Rectal smooth muscle tissue (tissue), 1 donor: ENCODE results near the gene FCHO2.

ENCODE experiments used
- H3K27ac ChIP-seq: one replicate; pipeline ENCODE4 v1.7.0; 2013; ENCODE audit warnings: low read depth, low read length, inconsistent platforms
- H3K27me3 ChIP-seq: one replicate; pipeline ENCODE4 v1.7.0; 2013; ENCODE audit warnings: low read length; ENCODE audit not compliant: control insufficient read depth, insufficient read depth
- H3K36me3 ChIP-seq: one replicate; pipeline ENCODE4 v1.7.0; 2013; ENCODE audit warnings: low read length; ENCODE audit not compliant: control insufficient read depth, insufficient read depth
- H3K4me1 ChIP-seq: one replicate; pipeline ENCODE4 v1.7.0; 2013; ENCODE audit warnings: low read length; ENCODE audit not compliant: control insufficient read depth, insufficient read depth
- H3K4me3 ChIP-seq: one replicate; pipeline ENCODE4 v1.7.0; 2013; ENCODE audit warnings: low read length
- H3K9ac ChIP-seq: one replicate; pipeline ENCODE4 v1.7.0; 2013; ENCODE audit warnings: low read length

FCHO2 gene

DNA sequence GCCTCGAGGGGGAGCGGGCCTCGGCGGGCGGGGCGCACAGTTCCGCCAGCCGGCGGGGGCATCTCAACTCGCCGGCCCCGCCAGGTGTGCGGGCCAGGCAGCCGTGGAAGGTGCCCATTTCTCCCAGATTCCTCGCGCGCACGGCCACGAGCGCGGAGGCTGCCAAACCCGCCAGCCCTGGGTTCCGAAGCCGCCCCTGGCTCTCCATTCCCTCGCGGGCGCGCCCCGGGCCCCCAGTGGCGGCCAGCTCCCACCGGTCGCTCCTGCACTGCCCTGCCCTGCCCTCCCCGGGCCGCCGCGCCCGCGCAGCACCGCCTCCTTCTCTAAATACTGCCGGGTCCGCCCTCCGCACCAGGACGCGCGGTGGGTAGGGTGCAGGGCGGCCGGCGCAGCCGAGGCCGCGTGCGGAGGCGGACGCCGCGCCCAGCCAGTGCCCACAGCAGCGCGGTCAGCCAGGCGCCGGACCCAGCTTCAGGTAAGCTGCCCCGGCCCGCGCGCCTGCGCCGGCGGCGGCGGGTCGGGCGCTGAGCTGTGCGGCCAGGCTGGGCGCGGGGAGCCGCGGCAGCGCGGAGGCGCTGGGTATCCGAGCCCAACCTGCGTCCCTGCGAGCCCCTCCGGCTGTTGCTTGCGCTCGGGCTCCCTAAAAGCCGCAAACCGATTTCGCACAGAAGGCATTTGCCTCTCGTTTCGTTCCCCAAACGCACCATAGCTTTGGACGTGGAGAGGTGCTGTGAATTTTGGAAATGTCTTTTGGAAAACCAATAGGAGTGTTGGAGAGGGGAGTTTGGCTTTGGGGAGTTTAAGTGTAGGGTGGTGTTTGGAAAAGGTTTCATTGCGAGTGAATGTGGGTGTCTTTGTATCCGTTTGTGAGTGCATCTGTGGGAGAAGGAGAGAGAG lies 164.6 kb downstream of the FCHO2 start, which contains the start of gene TMEM171:
TSS of gene TMEM171 (plus strand) at position 354 of the 897 bp plus-strand sequence. CDS start 2,799 bp downstream, outside the sequence.
- Histone ChIP-seq H3K4me1 (peaks cover 4% of the 10 kb centered on the region), H3K27ac (no peak within 1 kb of the TSS), H3K36me3 (no peaks in the 10 kb centered on the region), H3K27me3 (peaks cover 3% of the 10 kb centered on the region), H3K4me3 (peak within 1 kb of the TSS; percentile 69), H3K9ac (peak within 1 kb of the TSS; percentile 80)

DNA sequence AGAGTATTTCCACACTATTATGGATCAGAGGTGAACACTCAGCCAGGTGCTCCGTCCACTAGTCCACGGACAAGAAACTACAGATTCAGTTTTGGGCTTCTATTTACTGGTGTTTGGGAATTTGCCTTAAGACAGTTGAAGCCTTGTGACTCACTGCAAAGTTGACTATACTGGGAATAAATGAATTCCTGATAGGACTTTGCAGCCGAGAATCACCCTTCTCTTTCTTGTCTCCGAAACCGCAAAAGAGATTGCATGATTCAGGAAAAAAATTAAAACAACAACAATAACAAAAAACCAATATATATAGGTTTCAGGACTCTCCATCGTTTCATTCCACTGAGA lies 165.2 kb downstream of the FCHO2 start:
- Histone ChIP-seq H3K4me3 (peak overlapping the region; percentile 69), H3K4me1 (peaks cover 4% of the 10 kb centered on the region), H3K27ac (no peak overlapping the region), H3K27me3 (peaks cover 3% of the 10 kb centered on the region), H3K9ac (no peak overlapping the region), H3K36me3 (no peaks in the 10 kb centered on the region)

DNA sequence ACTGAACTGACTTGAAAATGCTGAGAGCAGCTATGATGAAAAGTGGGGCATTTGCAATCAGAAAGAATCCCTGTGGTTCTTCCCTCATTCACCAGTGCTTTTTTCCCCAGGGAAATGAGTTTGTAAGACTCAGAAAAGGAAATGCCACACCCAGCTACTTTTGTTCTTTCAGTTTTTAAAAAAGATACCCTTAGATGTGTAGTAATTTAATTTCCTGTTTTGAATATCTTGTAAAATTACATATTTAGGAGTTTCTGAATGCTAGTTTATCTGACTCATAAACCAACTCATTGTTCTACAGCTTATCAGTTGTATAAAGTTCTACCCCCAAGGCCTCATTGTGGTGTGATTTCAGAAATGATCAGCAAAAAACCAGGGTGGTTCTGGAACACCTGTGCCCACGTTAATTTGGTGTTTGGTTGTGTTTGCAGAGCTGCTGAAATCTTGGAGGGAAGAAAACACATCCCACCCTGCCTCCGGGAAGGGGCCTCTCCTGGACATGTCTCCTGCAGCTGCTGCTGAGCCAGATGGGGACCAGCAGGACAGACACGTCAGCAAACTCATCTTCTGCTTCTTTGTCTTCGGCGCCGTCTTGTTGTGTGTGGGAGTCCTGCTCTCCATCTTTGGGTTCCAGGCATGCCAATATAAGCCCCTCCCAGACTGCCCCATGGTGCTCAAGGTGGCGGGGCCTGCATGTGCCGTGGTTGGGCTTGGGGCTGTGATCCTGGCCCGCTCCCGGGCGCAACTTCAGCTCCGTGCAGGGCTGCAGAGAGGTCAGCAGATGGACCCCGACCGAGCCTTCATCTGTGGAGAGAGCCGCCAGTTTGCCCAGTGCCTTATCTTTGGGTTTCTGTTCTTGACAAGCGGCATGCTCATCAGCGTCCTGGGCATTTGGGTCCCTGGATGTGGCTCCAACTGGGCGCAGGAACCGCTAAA lies 167.3 kb downstream of the FCHO2 start:
- Histone ChIP-seq H3K27me3 (peaks cover 3% of the 10 kb centered on the region), H3K27ac (no peak overlapping the region), H3K9ac (no peak overlapping the region), H3K4me1 (peaks cover 4% of the 10 kb centered on the region), H3K4me3 (no peak overlapping the region), H3K36me3 (no peaks in the 10 kb centered on the region)

DNA sequence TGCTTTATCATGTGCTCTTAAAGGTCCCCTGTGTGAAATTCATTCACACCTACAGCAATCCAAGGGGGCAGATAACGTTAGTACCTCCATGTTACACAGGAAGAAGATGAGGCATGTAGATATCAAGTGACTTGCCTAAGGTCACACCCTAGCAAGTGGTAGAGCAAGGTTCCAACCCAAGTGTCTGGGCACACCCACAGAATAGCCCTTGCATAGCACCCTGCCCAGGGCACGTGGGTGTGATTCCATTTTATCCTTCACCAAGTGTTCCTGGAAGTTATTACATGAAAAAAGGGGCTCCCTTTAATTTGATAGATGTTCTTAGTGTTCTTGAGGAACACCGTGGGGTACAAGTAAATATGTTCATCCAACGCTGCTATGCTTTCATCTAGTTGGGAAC lies 169.4 kb downstream of the FCHO2 start:
- no peak overlapping the region for H3K9ac ChIP-seq
- H3K4me3 ChIP-seq = no peak overlapping the region
- H3K27ac ChIP-seq = no peak overlapping the region
- H3K4me1 ChIP-seq = peaks cover 4% of the 10 kb centered on the region
- no peaks in the 10 kb centered on the region for H3K36me3 ChIP-seq
- peaks cover 3% of the 10 kb centered on the region for H3K27me3 ChIP-seq

DNA sequence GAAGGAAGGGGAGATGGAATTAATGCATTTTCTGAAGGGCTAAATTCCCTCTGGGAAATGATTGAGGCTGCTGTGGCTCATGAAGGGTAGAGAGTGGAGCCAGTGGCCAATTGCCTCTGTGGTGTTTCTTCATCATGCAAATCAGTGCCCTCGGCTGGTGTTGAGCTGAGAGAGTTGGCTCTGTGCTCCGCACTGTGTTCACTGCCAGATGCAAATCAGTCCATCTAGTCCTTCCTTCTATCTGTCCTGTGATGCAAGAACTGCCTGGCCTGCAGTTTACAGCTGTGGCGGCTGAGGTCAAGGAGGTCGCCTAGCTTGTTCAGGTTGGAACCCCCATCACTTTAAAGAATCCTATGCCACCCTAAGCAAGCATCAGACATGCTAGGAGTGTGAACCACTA lies 170.5 kb downstream of the FCHO2 start:
- Histone ChIP-seq H3K4me3 (no peak overlapping the region), H3K36me3 (no peaks in the 10 kb centered on the region), H3K27ac (no peak overlapping the region), H3K9ac (no peak overlapping the region), H3K4me1 (no peaks in the 10 kb centered on the region), H3K27me3 (peaks cover 3% of the 10 kb centered on the region)

DNA sequence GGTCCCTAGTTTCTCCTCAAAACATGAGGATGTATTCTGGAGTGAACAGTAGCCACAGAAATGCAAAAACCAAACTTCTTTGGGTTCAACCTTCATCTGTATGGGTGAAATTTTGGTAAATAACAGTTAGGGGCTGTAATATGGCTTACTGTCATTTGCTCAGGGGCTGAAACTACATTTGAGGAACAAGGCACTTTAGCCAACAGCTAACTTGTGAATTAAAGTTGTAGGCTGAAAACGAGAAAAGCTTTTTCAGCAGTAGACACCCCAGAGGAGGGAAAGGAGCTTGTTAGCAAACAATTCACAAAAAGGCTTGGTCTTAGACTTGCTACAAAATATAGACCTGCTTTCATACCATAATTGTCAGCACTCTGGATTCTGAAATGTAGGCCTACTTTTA lies 171.1 kb downstream of the FCHO2 start:
- Histone ChIP-seq H3K27ac (no peak overlapping the region), H3K4me1 (no peaks in the 10 kb centered on the region), H3K4me3 (no peak overlapping the region), H3K36me3 (no peaks in the 10 kb centered on the region), H3K9ac (no peak overlapping the region), H3K27me3 (peaks cover 3% of the 10 kb centered on the region)

DNA sequence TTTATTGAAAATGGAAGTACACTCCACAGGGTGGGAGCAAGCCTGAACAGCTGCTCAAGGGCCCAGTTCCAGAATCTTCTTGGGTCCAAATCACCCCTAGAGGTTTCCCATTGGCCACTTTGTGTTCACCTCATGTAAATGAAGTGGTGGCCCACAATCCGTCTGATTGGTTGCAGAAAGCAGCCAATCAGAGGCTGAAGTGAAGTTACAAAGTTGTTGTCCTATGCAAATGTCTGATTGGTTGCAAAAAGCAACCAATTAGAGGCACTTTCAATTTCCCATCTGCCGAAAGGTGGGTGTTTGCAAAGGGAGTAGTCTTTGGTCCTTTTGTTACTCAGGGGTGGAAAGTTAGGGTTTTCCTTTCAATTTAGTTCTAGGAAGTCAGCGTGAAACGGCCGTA lies 173.3 kb downstream of the FCHO2 start:
- H3K27ac ChIP-seq = no peak overlapping the region
- H3K36me3 ChIP-seq = no peaks in the 10 kb centered on the region
- no peak overlapping the region for H3K4me3 ChIP-seq
- peaks cover 2% of the 10 kb centered on the region for H3K27me3 ChIP-seq
- H3K9ac ChIP-seq = no peak overlapping the region
- H3K4me1 ChIP-seq = no peaks in the 10 kb centered on the region

DNA sequence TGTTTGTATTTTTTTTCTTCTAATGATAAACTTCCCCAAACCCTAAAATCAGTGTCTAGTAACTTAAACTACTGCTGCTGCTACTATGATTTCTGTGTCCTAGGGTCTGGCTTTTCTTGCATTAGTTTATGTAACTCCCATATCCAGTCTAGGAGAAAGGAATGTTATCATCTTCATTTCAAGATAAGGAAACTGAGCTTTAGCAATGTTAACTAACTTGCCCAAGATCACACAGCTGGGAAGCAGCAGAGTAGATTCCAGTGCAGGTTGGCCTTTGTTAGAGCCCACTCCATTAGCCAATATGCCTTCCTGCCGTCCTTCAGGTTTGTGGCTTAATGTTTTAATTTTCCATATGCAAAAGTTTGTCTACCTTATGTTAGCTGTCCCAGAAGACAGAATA lies 175.0 kb downstream of the FCHO2 start:
- Histone ChIP-seq H3K9ac (no peak overlapping the region), H3K4me1 (no peaks in the 10 kb centered on the region), H3K27me3 (peaks cover under 1% of the 10 kb centered on the region), H3K27ac (no peak overlapping the region), H3K36me3 (no peaks in the 10 kb centered on the region), H3K4me3 (no peak overlapping the region)

DNA sequence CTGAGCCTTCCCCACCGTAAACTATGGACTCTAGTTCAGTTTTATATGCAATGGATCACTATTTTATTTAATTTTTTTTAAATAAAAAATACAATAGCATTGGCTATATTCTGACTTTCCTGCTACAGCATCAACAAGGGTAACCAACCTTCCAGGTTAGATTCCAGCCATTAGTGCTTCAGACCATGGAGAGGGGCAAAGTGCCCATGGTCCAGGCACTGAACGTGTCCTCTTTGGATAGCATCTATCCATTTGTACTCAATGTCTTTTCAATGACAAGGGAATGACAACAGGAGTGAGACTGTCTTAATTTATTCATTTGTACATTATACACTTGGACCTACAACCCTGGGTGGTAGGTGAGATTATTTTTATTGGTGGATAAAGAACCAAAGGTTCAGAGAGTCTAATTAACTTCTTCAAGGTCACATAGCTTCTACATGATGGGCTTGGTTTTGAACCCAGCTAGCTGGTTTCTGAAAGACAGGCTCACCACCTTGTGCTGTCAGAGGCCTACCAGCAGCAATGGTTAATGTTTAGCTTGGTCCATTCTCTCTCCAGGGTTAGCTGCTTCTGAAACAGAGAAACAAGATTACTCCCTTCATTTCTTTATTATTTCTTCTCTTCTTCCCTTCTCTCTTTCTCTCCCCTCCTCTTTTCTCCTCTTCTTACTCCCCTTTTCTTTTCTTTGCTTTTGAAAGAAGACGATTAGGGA lies 176.0 kb downstream of the FCHO2 start:
- peaks cover 3% of the 10 kb centered on the region for H3K27me3 ChIP-seq
- H3K4me1 ChIP-seq = no peaks in the 10 kb centered on the region
- no peak overlapping the region for H3K4me3 ChIP-seq

DNA sequence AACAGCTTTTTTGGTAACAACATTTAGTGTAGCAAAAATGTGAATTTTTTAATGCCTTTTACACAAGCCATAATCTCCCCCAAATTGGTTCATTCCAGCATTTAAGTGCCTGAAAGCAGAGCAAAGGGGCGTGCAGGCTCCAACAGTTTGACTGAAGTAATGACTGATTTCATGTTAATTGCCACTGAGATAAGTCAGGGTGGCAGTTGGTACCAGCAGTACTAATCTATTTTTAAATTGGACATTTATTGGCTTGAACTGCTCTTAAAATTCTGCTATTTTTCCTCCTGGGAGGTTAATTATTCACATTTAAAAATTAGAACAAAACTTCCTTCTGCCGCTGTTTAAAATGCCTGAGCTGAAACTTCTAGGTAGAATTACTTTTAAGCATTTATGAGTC lies 176.9 kb downstream of the FCHO2 start:
- H3K36me3 ChIP-seq = no peaks in the 10 kb centered on the region

More for the DNA sequence above, 176.0 kb downstream of the FCHO2 start:
- Histone ChIP-seq H3K9ac (no peak overlapping the region), H3K36me3 (no peaks in the 10 kb centered on the region), H3K27ac (no peak overlapping the region)

DNA sequence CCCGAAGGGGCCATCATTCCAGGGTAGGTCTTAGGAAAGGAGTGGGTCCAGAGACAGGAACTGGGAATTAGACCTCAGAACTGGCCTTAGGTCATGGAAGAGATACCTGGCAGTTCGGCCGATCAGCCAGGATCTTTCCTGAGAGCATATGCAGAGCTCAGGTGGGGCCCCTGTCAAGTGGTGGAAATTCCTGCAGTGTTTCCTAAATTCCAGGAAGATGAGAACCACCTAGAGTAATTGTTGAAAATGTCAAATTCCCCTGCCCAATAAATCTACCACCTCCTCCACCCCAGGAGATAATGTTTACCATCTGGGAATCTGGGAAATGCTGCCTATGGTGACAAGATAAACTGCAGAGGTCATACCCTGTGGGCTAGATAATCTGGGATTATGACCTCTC lies 179.2 kb downstream of the FCHO2 start:
- Histone ChIP-seq H3K4me3 (no peak overlapping the region), H3K27me3 (peaks cover 3% of the 10 kb centered on the region), H3K27ac (no peak overlapping the region), H3K9ac (no peak overlapping the region), H3K36me3 (no peaks in the 10 kb centered on the region), H3K4me1 (no peaks in the 10 kb centered on the region)

More for the DNA sequence above, 176.9 kb downstream of the FCHO2 start:
- Histone ChIP-seq H3K27me3 (peaks cover 3% of the 10 kb centered on the region), H3K4me1 (no peaks in the 10 kb centered on the region), H3K9ac (no peak overlapping the region), H3K27ac (no peak overlapping the region), H3K4me3 (no peak overlapping the region)
